SK-N-SH (cell line): ENCODE measurements around the gene AEBP1. TPM values are rescaled to one million over a fixed set of nuclear protein-coding genes. Genes with fewer than 3 reads are reported as not detected.

Source experiments
- CTCF ChIA-PET: fragments of 300-600, 350-600 bp; formaldehyde crosslinking; extraction: SDS; loops from one replicate; lab custom pipeline; 2021; lab: Yijun Ruan, JAX
- POLR2A ChIA-PET: fragments of 350-600 bp; sonication (Branson Sonifier 250); formaldehyde crosslinking; extraction: SDS; loops from one replicate; lab custom pipeline; 2020; ENCODE audit warnings: antibody characterized with exemption, inconsistent platforms; lab: Yijun Ruan, JAX
- DNase-seq: peaks from one replicate; pipeline ENCODE4 v3.0.0; 2012
- H2AFZ ChIP-seq: fragments of 200-600 bp; sonication (generic); 2 replicates; pipeline ENCODE4 v1.8.1; 2016; ENCODE audit warnings: antibody characterized with exemption, mild to moderate bottlenecking, low read depth
- H3F3A ChIP-seq: fragments of 200-600 bp; sonication (generic); replicated peaks from 2 replicates; pipeline ENCODE3; 2016; ENCODE audit warnings: antibody characterized with exemption, mild to moderate bottlenecking; ENCODE audit not compliant: insufficient read depth
- H3K27ac ChIP-seq, 2 experiments: fragments of 200-500 bp in 1 of 2; fragments of 200-600 bp in 1 of 2; sonication (Bioruptor generic) in 1 of 2; sonication (generic), shearing (Covaris generic) in 1 of 2; 2 replicates each; pipeline versions ENCODE4 v1.5.1 to v1.6.1; 2014 to 2016; ENCODE audit warnings: low read depth in 2 of 2, inconsistent platforms in 1 of 2, low read length in 1 of 2, mild to moderate bottlenecking in 1 of 2, mixed read lengths in 1 of 2
- H3K27me3 ChIP-seq: fragments of 200-600 bp; sonication (generic), shearing (Covaris generic); 2 replicates; pipeline ENCODE4 v1.6.1; 2016; ENCODE audit warnings: mixed run types; ENCODE audit not compliant: insufficient read depth
- H3K36me3 ChIP-seq, 2 experiments: fragments of 200-500 bp in 1 of 2; fragments of 200-600 bp in 1 of 2; sonication (Bioruptor generic) in 1 of 2; sonication (generic) in 1 of 2; replicated peaks in 1 of 2; 2 replicates each; pipeline versions ENCODE3 to v1.5.1; 2014 to 2016; ENCODE audit warnings: low read length in 1 of 2, mild to moderate bottlenecking in 1 of 2; ENCODE audit not compliant: insufficient read depth in 2 of 2, control insufficient read depth in 1 of 2
- H3K4me1 ChIP-seq, 2 experiments: fragments of 200-500 bp in 1 of 2; fragments of 200-600 bp in 1 of 2; sonication (Bioruptor generic) in 1 of 2; sonication (generic), shearing (Covaris generic) in 1 of 2; 2 replicates each; pipeline versions ENCODE4 v1.5.1 to v1.6.1; 2014 to 2016; ENCODE audit warnings: low read depth in 1 of 2, low read length in 1 of 2, mixed run types in 1 of 2; ENCODE audit not compliant: insufficient read depth in 2 of 2, control insufficient read depth in 1 of 2
- H3K4me2 ChIP-seq: fragments of 200-600 bp; sonication (generic), shearing (Covaris generic); 2 replicates; pipeline ENCODE4 v1.6.1; 2017; ENCODE audit warnings: mixed run types
- H3K4me3 ChIP-seq, 2 experiments: fragments of 200-500 bp in 1 of 2; fragments of 200-600 bp in 1 of 2; sonication (Bioruptor generic) in 1 of 2; sonication (generic), shearing (Covaris generic) in 1 of 2; 2 replicates each; pipeline versions ENCODE4 v1.5.1 to v1.8.1; 2014 to 2016; ENCODE audit warnings: low read depth in 2 of 2, inconsistent platforms in 1 of 2, low read length in 1 of 2, mild to moderate bottlenecking in 1 of 2, mixed read lengths in 1 of 2, moderate library complexity in 1 of 2
- H3K79me2 ChIP-seq: fragments of 200-600 bp; sonication (generic); 2 replicates; pipeline ENCODE4 v1.8.1; 2017; ENCODE audit warnings: mild to moderate bottlenecking; ENCODE audit not compliant: insufficient read depth
- H3K9ac ChIP-seq: fragments of 200-600 bp; sonication (generic); 2 replicates; pipeline ENCODE4 v1.6.1; 2017; ENCODE audit warnings: mixed run types
- H3K9me2 ChIP-seq: fragments of 200-600 bp; sonication (generic); 2 replicates; pipeline ENCODE4 v1.6.1; 2017; ENCODE audit warnings: mixed run types
- H3K9me3 ChIP-seq: fragments of 200-600 bp; sonication (generic); 2 replicates; pipeline ENCODE4 v1.6.1; 2017; ENCODE audit warnings: mixed run types, mild to moderate bottlenecking, moderate library complexity
- H4K20me1 ChIP-seq: fragments of 200-600 bp; sonication (generic); 2 replicates; pipeline ENCODE4 v1.6.1; 2017; ENCODE audit warnings: mild to moderate bottlenecking, mixed run types; ENCODE audit not compliant: insufficient read depth
- CTCF ChIP-seq: fragments of 200-600 bp; sonication (generic); IDR thresholded peaks from 2 replicates; pipeline ENCODE4 v1.6.1; 2017; ENCODE audit warnings: antibody characterized with exemption, mild to moderate bottlenecking, moderate library complexity
- EP300 ChIP-seq, 2 experiments: IDR thresholded peaks; 2 replicates each; pipeline versions ENCODE4 v1.4.0 to v1.6.1; 2012; ENCODE audit warnings: borderline replicate concordance in 1 of 2, low read depth in 1 of 2, low read length in 1 of 2
- EZH2phosphoT487 ChIP-seq: fragments of 200-600 bp; sonication (generic); IDR thresholded peaks from 2 replicates; pipeline ENCODE4 v1.6.1; 2017; ENCODE audit warnings: low read depth, mixed run types, mild to moderate bottlenecking, antibody characterized with exemption, moderate library complexity, borderline replicate concordance
- FOXJ3 ChIP-seq: sonication (generic); formaldehyde crosslinking; IDR thresholded peaks from 2 replicates; pipeline ENCODE4 v1.5.1; 2020; ENCODE audit warnings: mild to moderate bottlenecking, missing genetic modification reagents
- FOXM1 ChIP-seq: IDR thresholded peaks from 2 replicates; pipeline ENCODE4 v1.4.0; 2012; ENCODE audit warnings: low read depth, mild to moderate bottlenecking
- JUND ChIP-seq: IDR thresholded peaks from 2 replicates; pipeline ENCODE4 v1.4.0; 2012
- MEF2A ChIP-seq: IDR thresholded peaks from 2 replicates; pipeline ENCODE4 v1.4.0; 2012; ENCODE audit warnings: low read depth, borderline replicate concordance
- MXI1 ChIP-seq: IDR thresholded peaks from 2 replicates; pipeline ENCODE4 v1.6.1; 2012; ENCODE audit warnings: mild to moderate bottlenecking, low read depth, low read length, improper control_type of control experiment
- NFIC ChIP-seq: IDR thresholded peaks from 2 replicates; pipeline ENCODE4 v1.4.0; 2012; ENCODE audit warnings: borderline replicate concordance
- PBX3 ChIP-seq: IDR thresholded peaks from 2 replicates; pipeline ENCODE4; 2012
- TAF1 ChIP-seq: IDR thresholded peaks from 2 replicates; pipeline ENCODE4 v1.6.1; 2012; ENCODE audit warnings: low read depth, mild to moderate bottlenecking, low read length, moderate library complexity, borderline replicate concordance
- TEAD4 ChIP-seq: IDR thresholded peaks from 2 replicates; pipeline ENCODE4 v1.4.0; 2012; ENCODE audit warnings: mild to moderate bottlenecking, borderline replicate concordance; ENCODE audit not compliant: insufficient read depth
- USF2 ChIP-seq: fragments of 150-350 bp; IDR thresholded peaks from 2 replicates; pipeline ENCODE4 v1.6.1; 2017; ENCODE audit warnings: antibody characterized with exemption, low read length, low read depth, borderline replicate concordance
- YY1 ChIP-seq: IDR thresholded peaks from 2 replicates; pipeline ENCODE4 v1.4.0; 2012; ENCODE audit warnings: low read depth, mild to moderate bottlenecking
- ZBTB33 ChIP-seq: IDR thresholded peaks from 2 replicates; pipeline ENCODE4 v1.4.0; 2012; ENCODE audit warnings: low read depth, borderline replicate concordance
- WGBS: methylation state at CpG from one replicate; pipeline ENCODE4 v1.1.6; 2017; ENCODE audit warnings: low lambda C conversion rate; 5-methylcytosine and 5-hydroxymethylcytosine counted together
- polyA plus RNA-seq, 3 experiments: library from polyadenylated mRNA; depleted of rRNA; stranded (reverse); fragments of >200 nt; gene quantifications; 2 replicates each; pipeline ENCODE4 v1.2.3, GENCODE V29; 2012

Gene AEBP1
- polyA plus RNA-seq, 1 of the 3 experiments (the other 2 are of a cell fraction), result 105 TPM

GRCh38 chr7:44150966-44151941 lies 47.1 kb downstream of the AEBP1 start (continued):
- TF ChIP-seq PBX3, result no peak
- TF ChIP-seq CTCF, result no peak
- TF ChIP-seq TAF1, result no peak
- TF ChIP-seq NFIC, result no peak
- TF ChIP-seq, all 33 proteins: peak for 0

- H3K9me3 ChIP-seq, result no peaks in the 10 kb centered on the region
- no peak overlapping the region for H3K4me3 ChIP-seq
- TF ChIP-seq EP300 (IDR thresholded peaks at IDR 0.05; ENCODE audit: borderline replicate concordance in 1 of 2, low read depth in 1 of 2, low read length in 1 of 2) (no peak), FOXJ3 (no peak), MEF2A (no peak), USF2 (no peak), JUND (no peak), FOXM1 (no peak), TEAD4 (no peak), YY1 (no peak), TAF1 (no peak), EZH2phosphoT487 (no peak), ZBTB33 (no peak), CTCF (no peak), NFIC (no peak), MXI1 (no peak)
- DNase-seq, result peak; percentile 24
- H3K4me1 ChIP-seq, result peaks cover 0 to 8% of the 10 kb centered on the region in 2 experiments; a peak in 1 of 4 replicates
- H3K9ac ChIP-seq, result no peak overlapping the region
- no peaks in the 10 kb centered on the region for H4K20me1 ChIP-seq
- no peak overlapping the region for H3K27ac ChIP-seq
- no peaks in the 10 kb centered on the region for H3K36me3 ChIP-seq
- H3K27me3 ChIP-seq, result no peaks in the 10 kb centered on the region
- no peaks in the 10 kb centered on the region for H3K79me2 ChIP-seq
- CTCF ChIA-PET, result interaction anchor here (1.5 kb wide), 1 partner anchor 44 kb away, joined by 4 read pairs; no protein-coding TSS in a partner anchor
- no peaks in the 10 kb centered on the region for H3K9me2 ChIP-seq
- POLR2A ChIA-PET, result no interaction called here
- H3K4me2 ChIP-seq, result no peak overlapping the region
- WGBS, result 83% methylated on average over 9 of the region's 9 CpGs
- H2AFZ ChIP-seq, result no peak overlapping the region
- no peaks in the 10 kb centered on the region for H3F3A ChIP-seq
Measured at GRCh38 chr7:44151956-44152355, 47.8 kb downstream of the AEBP1 start.
